Mesenchymal stem cell (in vitro differentiated cells and primary cell): ENCODE results near the gene MDFIC.
A peak's percentile ranks its signal among the peaks of the same experiment; 100 is the strongest.

ENCODE experiments used
- DNase-seq: peaks from one replicate; pipeline ENCODE4 v3.0.0-alpha.2; 2013
- H2AFZ ChIP-seq: one replicate; pipeline ENCODE4 v1.6.1; 2013; ENCODE audit warnings: low read depth, mild to moderate bottlenecking, control low read depth, inconsistent platforms, low read length, moderate library complexity
- H2AK5ac ChIP-seq: 2 replicates; pipeline ENCODE4 v1.6.1; 2013; ENCODE audit warnings: low read length, moderate library complexity, mild to moderate bottlenecking, inconsistent platforms; ENCODE audit not compliant: severe bottlenecking
- H2BK120ac ChIP-seq: one replicate; pipeline ENCODE4 v1.6.1; 2013; ENCODE audit warnings: low read depth, mild to moderate bottlenecking, inconsistent platforms, low read length, moderate library complexity
- H2BK12ac ChIP-seq, 2 experiments: one replicate each; pipeline ENCODE4 v1.6.1; 2013; ENCODE audit warnings: inconsistent platforms in 2 of 2, low read length in 2 of 2, mild to moderate bottlenecking in 2 of 2, moderate library complexity in 2 of 2, control low read depth in 1 of 2
- H2BK15ac ChIP-seq: one replicate; pipeline ENCODE4 v1.6.1; 2013; ENCODE audit warnings: mild to moderate bottlenecking, low read depth, inconsistent platforms; ENCODE audit not compliant: poor library complexity, severe bottlenecking
- H2BK5ac ChIP-seq: 2 replicates; pipeline ENCODE4 v1.6.1; 2013; ENCODE audit warnings: low read depth, mild to moderate bottlenecking, low read length, control low read depth, inconsistent platforms; ENCODE audit not compliant: poor library complexity, severe bottlenecking
- H3K14ac ChIP-seq, 2 experiments: one replicate each; pipeline ENCODE4 v1.6.1; 2013; ENCODE audit warnings: inconsistent platforms in 2 of 2, low read length in 2 of 2, control low read depth in 1 of 2, mild to moderate bottlenecking in 1 of 2, moderate library complexity in 1 of 2
- H3K18ac ChIP-seq, 2 experiments: one replicate each; pipeline ENCODE4 v1.6.1; 2013; ENCODE audit warnings: inconsistent platforms in 2 of 2, low read length in 2 of 2, control low read depth in 1 of 2, low read depth in 1 of 2, mild to moderate bottlenecking in 1 of 2
- H3K23ac ChIP-seq, 2 experiments: one replicate each; pipeline ENCODE4 v1.6.1; 2013; ENCODE audit warnings: inconsistent platforms in 2 of 2, low read length in 2 of 2, mild to moderate bottlenecking in 2 of 2, moderate library complexity in 2 of 2, control low read depth in 1 of 2
- H3K27ac ChIP-seq: 2 replicates; pipeline ENCODE4 v1.5.1; 2013; ENCODE audit warnings: mild to moderate bottlenecking, moderate library complexity, low read length, control low read depth, inconsistent platforms; ENCODE audit not compliant: poor library complexity, severe bottlenecking
- H3K27me3 ChIP-seq, 2 experiments: 2 replicates each; pipeline versions ENCODE4 v1.6.1 to v1.7.0; 2013; ENCODE audit warnings: low read length in 2 of 2, mild to moderate bottlenecking in 2 of 2, moderate library complexity in 2 of 2, control low read depth in 1 of 2, inconsistent platforms in 1 of 2; ENCODE audit not compliant: control insufficient read depth in 1 of 2, insufficient read depth in 1 of 2
- H3K36me3 ChIP-seq, 2 experiments: 2 replicates each; pipeline versions ENCODE4 v1.6.1 to v1.7.0; 2013; ENCODE audit warnings: low read length in 2 of 2, control low read depth in 1 of 2, inconsistent platforms in 1 of 2, low read depth in 1 of 2, mild to moderate bottlenecking in 1 of 2; ENCODE audit not compliant: insufficient read depth in 2 of 2, control insufficient read depth in 1 of 2
- H3K4ac ChIP-seq, 2 experiments: one replicate each; pipeline ENCODE4 v1.6.1; 2013; ENCODE audit warnings: inconsistent platforms in 2 of 2, low read length in 2 of 2, mild to moderate bottlenecking in 2 of 2, moderate library complexity in 2 of 2, control low read depth in 1 of 2, low read depth in 1 of 2
- H3K4me1 ChIP-seq: 2 replicates; pipeline ENCODE4 v1.6.1; 2013; ENCODE audit warnings: low read depth, low read length, control low read depth; ENCODE audit not compliant: control insufficient read depth, insufficient read depth
- H3K4me2 ChIP-seq: 2 replicates; pipeline ENCODE4 v1.6.1; 2013; ENCODE audit warnings: low read length, mild to moderate bottlenecking, inconsistent platforms; ENCODE audit not compliant: poor library complexity, severe bottlenecking
- H3K4me3 ChIP-seq, 2 experiments: 2 replicates each; pipeline versions ENCODE4 v1.5.1 to v1.7.0; 2013; ENCODE audit warnings: low read length in 2 of 2, mild to moderate bottlenecking in 2 of 2, control low read depth in 1 of 2, low read depth in 1 of 2; ENCODE audit not compliant: insufficient read depth in 1 of 2
- H3K79me1 ChIP-seq: replicated peaks from 2 replicates; pipeline ENCODE4 v1.6.1; 2013; ENCODE audit warnings: mild to moderate bottlenecking, control low read depth, low read length, inconsistent platforms; ENCODE audit not compliant: poor library complexity, severe bottlenecking
- H3K9ac ChIP-seq: 2 replicates; pipeline ENCODE4 v1.7.0; 2013; ENCODE audit warnings: mild to moderate bottlenecking, low read length, moderate library complexity
- H3K9me3 ChIP-seq: 2 replicates; pipeline ENCODE4 v1.7.0; 2013; ENCODE audit warnings: mild to moderate bottlenecking, low read length; ENCODE audit not compliant: control insufficient read depth
- H4K8ac ChIP-seq: one replicate; pipeline ENCODE4 v1.6.1; 2013; ENCODE audit warnings: inconsistent platforms, mild to moderate bottlenecking, low read length, moderate library complexity
- H4K91ac ChIP-seq: one replicate; pipeline ENCODE4 v1.6.1; 2013; ENCODE audit warnings: mild to moderate bottlenecking, low read length, inconsistent platforms
- WGBS: methylation state at CpG from one replicate; pipeline ENCODE4 v1.1.7; 2013; ENCODE audit warnings: mixed read lengths; 5-methylcytosine and 5-hydroxymethylcytosine counted together

MDFIC gene

GRCh38 chr7:114985116-114985715 is 63.3 kb downstream of the MDFIC start:
- no peak overlapping the region for H3K18ac ChIP-seq
- no peak overlapping the region for H2BK5ac ChIP-seq
- no peak overlapping the region for H4K91ac ChIP-seq
- H3K14ac ChIP-seq: no peak overlapping the region
- H2BK120ac ChIP-seq: no peak overlapping the region
- 100% methylated on average over 2 of the region's 2 CpGs for WGBS
- no peak overlapping the region for H3K9ac ChIP-seq
- DNase-seq: no peak
- H3K27me3 ChIP-seq: no peaks in the 10 kb centered on the region
- H3K36me3 ChIP-seq: peaks cover 0 to 44% of the 10 kb centered on the region in 2 experiments
- H3K23ac ChIP-seq: no peak overlapping the region
- H3K4me2 ChIP-seq: no peak overlapping the region
- H3K27ac ChIP-seq: no peak overlapping the region
- no peak overlapping the region for H2BK12ac ChIP-seq
- H3K9me3 ChIP-seq: no peaks in the 10 kb centered on the region
- no peaks in the 10 kb centered on the region for H3K4me1 ChIP-seq
- no peak overlapping the region for H3K4me3 ChIP-seq
- no peak overlapping the region for H2AK5ac ChIP-seq
- H3K4ac ChIP-seq: no peak overlapping the region
- H2AFZ ChIP-seq: no peak overlapping the region
- H2BK15ac ChIP-seq: no peak overlapping the region
- peaks cover 5% of the 10 kb centered on the region for H3K79me1 ChIP-seq
- H4K8ac ChIP-seq: no peak overlapping the region

GRCh38 chr7:114986190-114987180 is 64.6 kb downstream of the MDFIC start:
- no peaks in the 10 kb centered on the region for H3K4me1 ChIP-seq
- H3K27me3 ChIP-seq: no peaks in the 10 kb centered on the region
- H3K4me3 ChIP-seq: no peak overlapping the region
- no peak overlapping the region for H2BK5ac ChIP-seq
- H4K91ac ChIP-seq: no peak overlapping the region
- H3K9ac ChIP-seq: no peak overlapping the region
- H2BK15ac ChIP-seq: no peak overlapping the region
- H3K18ac ChIP-seq: no peak overlapping the region
- H3K4ac ChIP-seq: no peak overlapping the region
- H4K8ac ChIP-seq: no peak overlapping the region
- no peak overlapping the region for H2AFZ ChIP-seq
- peaks cover 0 to 31% of the 10 kb centered on the region in 2 experiments for H3K36me3 ChIP-seq
- H3K14ac ChIP-seq: no peak overlapping the region
- H3K23ac ChIP-seq: no peak overlapping the region
- no peak overlapping the region for H3K4me2 ChIP-seq
- H2BK12ac ChIP-seq: no peak overlapping the region
- H2BK120ac ChIP-seq: no peak overlapping the region
- peaks cover 5% of the 10 kb centered on the region for H3K79me1 ChIP-seq
- H2AK5ac ChIP-seq: no peak overlapping the region
- DNase-seq: peak; percentile 37
- peak overlapping the region; percentile 52 for H3K27ac ChIP-seq
- no peaks in the 10 kb centered on the region for H3K9me3 ChIP-seq
- no CpG with 5 or more reads among the region's 3 CpGs for WGBS

GRCh38 chr7:114988026-114988425 is 66.1 kb downstream of the MDFIC start:
- Histone ChIP-seq H3K79me1 (peaks cover 2% of the 10 kb centered on the region), H3K4me2 (no peak overlapping the region), H3K9ac (no peak overlapping the region), H3K4me3 (no peak overlapping the region), H3K36me3 (peaks cover 0 to 17% of the 10 kb centered on the region in 2 experiments), H2BK5ac (no peak overlapping the region), H2AK5ac (no peak overlapping the region), H3K23ac (no peak overlapping the region), H2AFZ (no peak overlapping the region), H2BK12ac (no peak overlapping the region), H3K18ac (no peak overlapping the region), H3K4ac (no peak overlapping the region), H3K9me3 (no peaks in the 10 kb centered on the region), H3K4me1 (no peaks in the 10 kb centered on the region), H2BK15ac (no peak overlapping the region), H3K14ac (no peak overlapping the region), H3K27ac (no peak overlapping the region), H4K8ac (no peak overlapping the region), H4K91ac (no peak overlapping the region), H3K27me3 (no peaks in the 10 kb centered on the region), H2BK120ac (no peak overlapping the region)
- no peak for DNase-seq
- 100% methylated on average over 1 of the region's 1 CpG for whole genome bisulfite sequencing

GRCh38 chr7:114988755-114989375 is 67.0 kb downstream of the MDFIC start:
- no peak overlapping the region for H2AFZ ChIP-seq
- no peaks in the 10 kb centered on the region for H3K4me1 ChIP-seq
- no peak overlapping the region for H3K4me3 ChIP-seq
- no peak overlapping the region for H2AK5ac ChIP-seq
- no peak overlapping the region for H2BK12ac ChIP-seq
- H3K23ac ChIP-seq: no peak overlapping the region
- peak overlapping the region; percentile 18 for H3K27ac ChIP-seq
- no peaks in the 10 kb centered on the region for H3K9me3 ChIP-seq
- DNase-seq: peak; percentile 63
- H3K27me3 ChIP-seq: no peaks in the 10 kb centered on the region
- no peak overlapping the region for H2BK15ac ChIP-seq
- no peak overlapping the region for H2BK120ac ChIP-seq
- no peak overlapping the region for H4K91ac ChIP-seq
- 50% methylated on average over 2 of the region's 2 CpGs for WGBS
- H3K14ac ChIP-seq: no peak overlapping the region
- H3K4me2 ChIP-seq: no peak overlapping the region
- H2BK5ac ChIP-seq: no peak overlapping the region
- no peak overlapping the region for H4K8ac ChIP-seq
- peaks cover 0 to 11% of the 10 kb centered on the region in 2 experiments for H3K36me3 ChIP-seq
- no peak overlapping the region for H3K4ac ChIP-seq
- H3K9ac ChIP-seq: peak overlapping the region; percentile 6
- no peak overlapping the region for H3K18ac ChIP-seq
- H3K79me1 ChIP-seq: peaks cover 2% of the 10 kb centered on the region
